Skeletal muscle cell (primary cell): ENCODE results near the gene DPP3.

Source experiments
- DNase-seq: peaks from one replicate; pipeline ENCODE4 v3.0.0-alpha.2; 2010; ENCODE audit warnings: low read depth
- H3K4me3 ChIP-seq: 2 replicates; pipeline ENCODE4 v1.5.1; 2011; ENCODE audit warnings: low read depth, mild to moderate bottlenecking, control low read depth, low read length, moderate library complexity

Gene DPP3

GRCh38 chr11:66477263-66478201 is 2.7 kb upstream of the DPP3 start:
- no peak for DNase-seq
- H3K4me3 ChIP-seq: no peak overlapping the region

GRCh38 chr11:66478729-66479393 is 1.4 kb upstream of the DPP3 start:
- DNase-seq: no peak
- peak overlapping the region; percentile 64 for H3K4me3 ChIP-seq

- H3K4me3 ChIP-seq: peak overlapping the region; percentile 64
- no peak for DNase-seq
These were observed 679 bp upstream of the DPP3 start for GRCh38 chr11:66479394-66480116.

GRCh38 chr11:66484806-66485380 is 4.7 kb downstream of the DPP3 start:
- no peak for DNase-seq
- H3K4me3 ChIP-seq: no peak overlapping the region

GRCh38 chr11:66488957-66489356 is 8.7 kb downstream of the DPP3 start:
- no peak for DNase-seq
- H3K4me3 ChIP-seq: no peak overlapping the region

- no peak for DNase-seq
- H3K4me3 ChIP-seq: no peak overlapping the region
These were observed 9.4 kb downstream of the DPP3 start for GRCh38 chr11:66489636-66490035.

GRCh38 chr11:66491315-66491935 is 11.2 kb downstream of the DPP3 start:
- no peak overlapping the region for H3K4me3 ChIP-seq
- DNase-seq: no peak

- no peak for DNase-seq
- no peak overlapping the region for H3K4me3 ChIP-seq
These were observed 12.1 kb downstream of the DPP3 start for GRCh38 chr11:66492161-66492865.

GRCh38 chr11:66493130-66493529 is 12.9 kb downstream of the DPP3 start:
- H3K4me3 ChIP-seq: no peak overlapping the region
- no peak for DNase-seq

GRCh38 chr11:66494458-66494857 is 14.2 kb downstream of the DPP3 start:
- no peak for DNase-seq
- no peak overlapping the region for H3K4me3 ChIP-seq

- DNase-seq: no peak
These were observed 14.7 kb downstream of the DPP3 start for GRCh38 chr11:66494935-66495334.

GRCh38 chr11:66495401-66495854 is 15.2 kb downstream of the DPP3 start:
- H3K4me3 ChIP-seq: no peak overlapping the region
- DNase-seq: no peak

More at GRCh38 chr11:66494935-66495334, 14.7 kb downstream of the DPP3 start:
- H3K4me3 ChIP-seq: no peak overlapping the region

GRCh38 chr11:66497206-66497605 is 17.0 kb downstream of the DPP3 start:
- no peak for DNase-seq
- H3K4me3 ChIP-seq: no peak overlapping the region

- no peak overlapping the region for H3K4me3 ChIP-seq
- DNase-seq: no peak
These were observed 18.3 kb downstream of the DPP3 start for GRCh38 chr11:66498506-66498905.

GRCh38 chr11:66505276-66505816 is 25.1 kb downstream of the DPP3 start:
- DNase-seq: no peak
- no peak overlapping the region for H3K4me3 ChIP-seq

GRCh38 chr11:66509131-66509561 is 28.9 kb downstream of the DPP3 start:
- no peak overlapping the region for H3K4me3 ChIP-seq
- no peak for DNase-seq

- H3K4me3 ChIP-seq: peak within 1 kb of the TSS; percentile 84
- DNase-seq: peak; percentile 29
These were observed 30.2 kb downstream of the DPP3 start, which contains the start of gene BBS1 for GRCh38 chr11:66510271-66510989. Gene BBS1, plus strand, starts transcription at chr11:66510635. Its CDS starts 25 bp downstream, at chr11:66510660.

GRCh38 chr11:66510990-66511339 is 30.7 kb downstream of the DPP3 start:
- no peak for DNase-seq
- H3K4me3 ChIP-seq: peak overlapping the region; percentile 84
